ENCODE measurements around the gene UBB.
"Not testable (repeated sequence)": the region's sequence is repeated elsewhere in the genome, so short reads cannot be mapped to it uniquely, and the experiment has no call there.

DNA sequence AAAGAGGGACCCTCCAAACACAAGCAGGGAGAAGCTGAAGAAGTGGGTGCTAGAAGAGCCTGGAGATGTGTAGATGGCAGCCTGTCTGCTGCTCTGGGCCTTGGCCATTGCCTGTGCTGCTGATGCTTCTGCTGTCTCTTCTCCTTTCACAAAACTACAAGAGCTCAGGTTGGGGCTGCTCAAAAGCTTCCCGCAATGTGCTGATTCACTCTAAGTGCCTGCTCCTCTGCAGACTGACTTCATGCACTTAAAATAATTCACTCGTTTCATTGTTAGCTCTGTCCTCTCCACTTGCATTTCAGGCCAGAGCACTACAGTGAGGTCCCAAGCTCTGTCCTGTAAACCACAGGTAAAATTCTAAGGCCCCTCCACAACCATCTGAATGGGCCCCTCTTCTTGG is 15.8 kb downstream of the UBB start:
- not testable (repeated sequence) for TF ChIP-seq POLR2AphosphoS5 (IDR thresholded peaks at IDR 0.05; ENCODE audit: low read depth); EZH2 (IDR thresholded peaks at IDR 0.05; ENCODE audit: low read depth, unreplicated experiment); EZH2phosphoT487 (IDR thresholded peaks at IDR 0.05; ENCODE audit: unreplicated experiment)
- TF ChIP-seq, protein P1, sequence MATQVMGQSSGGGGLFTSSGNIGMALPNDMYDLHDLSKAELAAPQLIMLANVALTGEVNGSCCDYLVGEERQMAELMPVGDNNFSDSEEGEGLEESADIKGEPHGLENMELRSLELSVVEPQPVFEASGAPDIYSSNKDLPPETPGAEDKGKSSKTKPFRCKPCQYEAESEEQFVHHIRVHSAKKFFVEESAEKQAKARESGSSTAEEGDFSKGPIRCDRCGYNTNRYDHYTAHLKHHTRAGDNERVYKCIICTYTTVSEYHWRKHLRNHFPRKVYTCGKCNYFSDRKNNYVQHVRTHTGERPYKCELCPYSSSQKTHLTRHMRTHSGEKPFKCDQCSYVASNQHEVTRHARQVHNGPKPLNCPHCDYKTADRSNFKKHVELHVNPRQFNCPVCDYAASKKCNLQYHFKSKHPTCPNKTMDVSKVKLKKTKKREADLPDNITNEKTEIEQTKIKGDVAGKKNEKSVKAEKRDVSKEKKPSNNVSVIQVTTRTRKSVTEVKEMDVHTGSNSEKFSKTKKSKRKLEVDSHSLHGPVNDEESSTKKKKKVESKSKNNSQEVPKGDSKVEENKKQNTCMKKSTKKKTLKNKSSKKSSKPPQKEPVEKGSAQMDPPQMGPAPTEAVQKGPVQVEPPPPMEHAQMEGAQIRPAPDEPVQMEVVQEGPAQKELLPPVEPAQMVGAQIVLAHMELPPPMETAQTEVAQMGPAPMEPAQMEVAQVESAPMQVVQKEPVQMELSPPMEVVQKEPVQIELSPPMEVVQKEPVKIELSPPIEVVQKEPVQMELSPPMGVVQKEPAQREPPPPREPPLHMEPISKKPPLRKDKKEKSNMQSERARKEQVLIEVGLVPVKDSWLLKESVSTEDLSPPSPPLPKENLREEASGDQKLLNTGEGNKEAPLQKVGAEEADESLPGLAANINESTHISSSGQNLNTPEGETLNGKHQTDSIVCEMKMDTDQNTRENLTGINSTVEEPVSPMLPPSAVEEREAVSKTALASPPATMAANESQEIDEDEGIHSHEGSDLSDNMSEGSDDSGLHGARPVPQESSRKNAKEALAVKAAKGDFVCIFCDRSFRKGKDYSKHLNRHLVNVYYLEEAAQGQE (IDR thresholded peaks at IDR 0.05; ENCODE audit: unreplicated experiment): not testable (repeated sequence)

Measured in GM23338 (cell line).